Measurements from ENCODE around the gene MTMR1.

MTMR1 gene

GRCh38 chrX:150772150-150772970 lies 79.2 kb downstream of the MTMR1 start:
- H3K27me3 ChIP-seq (replicated peaks) = no peaks in the 10 kb centered on the region
- no peak overlapping the region for H3K4me3 ChIP-seq (ENCODE audit: low read depth, low read length)
- DNase-seq = peak; percentile 43
- no peaks in the 10 kb centered on the region for H3K36me3 ChIP-seq (replicated peaks)
- H3K27ac ChIP-seq = no peak overlapping the region
- peak; percentile 85 for TF ChIP-seq CTCF (IDR thresholded peaks at IDR 0.05; ENCODE audit: low read depth, low read length, missing control alignments)
- in situ Hi-C loops (cut with HindIII; ENCODE audit: low pct_ligation_motif_present, low sequenced_read_pairs) = loop anchor here (10.0 kb wide), 1 partner anchor 312 kb away; no protein-coding TSS in a partner anchor

GRCh38 chrX:150773117-150773516 lies 79.9 kb downstream of the MTMR1 start:
- in situ Hi-C loops (cut with HindIII; ENCODE audit: low pct_ligation_motif_present, low sequenced_read_pairs) = loop anchor here (10.0 kb wide), 1 partner anchor 312 kb away; no protein-coding TSS in a partner anchor
- no peak overlapping the region for H3K4me3 ChIP-seq (ENCODE audit: low read depth, low read length)
- H3K27me3 ChIP-seq (replicated peaks) = no peaks in the 10 kb centered on the region
- no peaks in the 10 kb centered on the region for H3K36me3 ChIP-seq (replicated peaks)
- no peak overlapping the region for H3K27ac ChIP-seq
- no peak for TF ChIP-seq CTCF (IDR thresholded peaks at IDR 0.05; ENCODE audit: low read depth, low read length, missing control alignments)
- DNase-seq = no peak

DNA sequence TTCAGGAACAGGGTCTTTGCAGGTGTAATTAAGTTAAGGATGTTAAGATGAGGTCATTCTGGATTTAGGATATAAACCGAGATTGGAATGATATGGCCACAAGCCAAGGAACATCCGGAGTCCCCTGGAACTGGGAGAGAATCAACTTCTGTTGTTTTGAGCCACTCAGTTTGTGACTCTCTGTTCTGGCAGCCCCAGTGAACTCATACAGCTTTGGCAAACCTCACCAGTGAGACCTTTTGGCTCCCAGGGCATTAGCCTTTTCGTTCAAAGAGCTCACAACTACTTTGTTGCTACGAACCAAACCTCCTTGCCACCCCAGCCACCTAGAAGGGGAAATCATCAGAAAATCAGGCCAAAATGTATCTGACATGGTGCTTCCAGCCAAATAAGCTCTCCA lies 80.4 kb downstream of the MTMR1 start:
- Histone ChIP-seq H3K27ac (no peak overlapping the region), H3K36me3 (replicated peaks) (no peaks in the 10 kb centered on the region), H3K4me3 (ENCODE audit: low read depth, low read length) (no peak overlapping the region), H3K27me3 (replicated peaks) (no peaks in the 10 kb centered on the region)
- TF ChIP-seq CTCF (IDR thresholded peaks at IDR 0.05; ENCODE audit: low read depth, low read length, missing control alignments) = no peak
- in situ Hi-C loops (cut with HindIII; ENCODE audit: low pct_ligation_motif_present, low sequenced_read_pairs) = loop anchor here (10.0 kb wide), 1 partner anchor 311 kb away; no protein-coding TSS in a partner anchor
- DNase-seq = no peak

GRCh38 chrX:150774798-150775568 lies 81.8 kb downstream of the MTMR1 start:
- no peaks in the 10 kb centered on the region for H3K36me3 ChIP-seq (replicated peaks)
- in situ Hi-C loops (cut with HindIII; ENCODE audit: low pct_ligation_motif_present, low sequenced_read_pairs) = loop anchor here (10.0 kb wide), 1 partner anchor 310 kb away; no protein-coding TSS in a partner anchor
- no peak for TF ChIP-seq CTCF (IDR thresholded peaks at IDR 0.05; ENCODE audit: low read depth, low read length, missing control alignments)

DNA sequence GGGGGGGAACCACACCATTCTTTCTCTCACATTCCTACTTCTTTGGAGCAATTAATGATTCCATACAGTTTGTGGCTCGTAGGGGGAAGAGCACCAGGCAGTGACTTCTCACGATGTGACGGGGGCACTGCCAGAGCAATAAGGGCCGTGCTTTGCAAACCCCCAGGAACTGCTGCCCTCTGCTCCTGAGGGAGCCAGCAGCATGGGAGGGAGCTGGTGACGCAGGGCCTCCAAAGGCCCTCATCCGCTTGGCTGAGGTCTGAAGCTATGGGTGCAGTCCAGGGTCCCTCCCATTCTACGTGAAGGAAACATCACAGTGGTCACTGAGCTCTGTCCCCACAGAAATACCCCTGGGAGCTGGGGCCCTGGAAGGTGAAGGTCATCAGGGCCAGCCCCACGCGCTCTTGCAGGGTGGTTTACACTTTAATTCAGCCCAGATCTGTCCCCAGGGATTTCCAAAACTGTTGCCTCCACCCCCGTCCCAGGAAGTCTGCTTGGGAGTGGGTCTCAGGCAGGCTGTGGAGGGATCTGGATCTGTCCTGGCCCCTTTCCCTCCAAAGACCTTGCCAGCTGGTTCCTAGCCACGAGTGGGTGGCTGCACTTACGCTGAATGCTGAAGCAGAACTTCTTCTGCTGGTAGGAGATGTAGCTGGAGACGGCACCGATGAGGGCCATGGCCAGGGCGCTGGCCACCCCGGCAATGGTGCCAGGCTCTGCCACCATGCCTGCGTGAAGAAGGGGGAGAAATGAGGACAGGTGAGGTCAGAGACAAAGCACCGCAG lies 82.6 kb downstream of the MTMR1 start:
- Histone ChIP-seq H3K27me3 (replicated peaks) (no peaks in the 10 kb centered on the region), H3K4me3 (ENCODE audit: low read depth, low read length) (no peak overlapping the region), H3K36me3 (replicated peaks) (no peaks in the 10 kb centered on the region), H3K27ac (no peak overlapping the region)
- TF ChIP-seq CTCF (IDR thresholded peaks at IDR 0.05; ENCODE audit: low read depth, low read length, missing control alignments) = no peak
- no peak for DNase-seq
- in situ Hi-C loops (cut with HindIII; ENCODE audit: low pct_ligation_motif_present, low sequenced_read_pairs) = loop anchor here (10.0 kb wide), 1 partner anchor 309 kb away; no protein-coding TSS in a partner anchor

More at GRCh38 chrX:150774798-150775568, 81.8 kb downstream of the MTMR1 start:
- Histone ChIP-seq H3K27ac (no peak overlapping the region), H3K27me3 (replicated peaks) (no peaks in the 10 kb centered on the region), H3K4me3 (ENCODE audit: low read depth, low read length) (no peak overlapping the region)
- no peak for DNase-seq

All from brain microvascular endothelial cell (primary cell).